IMR-90 (cell line): ENCODE measurements around the gene CDCA4. TPM values are rescaled to one million over a fixed set of nuclear protein-coding genes. Genes with fewer than 3 reads are reported as not detected.

Source experiments
- ATAC-seq: fragments of 200-7000 bp; cut with Tn5 transposase; 2 replicates; pipeline ENCODE4 v1.9.1; 2020; ENCODE audit warnings: low read depth, mild to moderate bottlenecking, moderate library complexity
- BruUV-seq: library from RNA; stranded (reverse); fragments of 400-500 nt; replicated peaks from 2 replicates; lab custom pipeline; 2021; lab: Mats Ljungman, UMichigan
- CTCF ChIA-PET: fragments of 300-600 bp; formaldehyde crosslinking; extraction: SDS; loops from one replicate; lab custom pipeline; 2021; ENCODE audit warnings: antibody characterized with exemption; lab: Yijun Ruan, JAX
- POLR2A ChIA-PET: fragments of 300-600 bp; sonication (Branson Sonifier 250); formaldehyde crosslinking; loops from one replicate; lab custom pipeline; 2022; ENCODE audit warnings: antibody characterized with exemption; ENCODE audit not compliant: unreplicated experiment; lab: Charles Lee
- DNase-seq: peaks from one replicate; pipeline ENCODE4 v3.0.0; 2013
- H2AFZ ChIP-seq: replicated peaks from 2 replicates; pipeline ENCODE3; 2013; ENCODE audit warnings: low read length, mild to moderate bottlenecking; ENCODE audit not compliant: poor library complexity
- H2AK5ac ChIP-seq: 2 replicates; pipeline ENCODE4 v1.6.1; 2013; ENCODE audit warnings: low read depth, low read length, inconsistent platforms
- H2AK9ac ChIP-seq: replicated peaks from 2 replicates; pipeline ENCODE3; 2013; ENCODE audit warnings: mild to moderate bottlenecking, low read depth, low read length, moderate library complexity; ENCODE audit not compliant: poor library complexity
- H2BK120ac ChIP-seq: 2 replicates; pipeline ENCODE4 v1.6.1; 2013; ENCODE audit warnings: low read depth, low read length, inconsistent platforms
- H2BK15ac ChIP-seq: 3 replicates; pipeline ENCODE4 v1.6.1; 2013; ENCODE audit warnings: low read depth, low read length, inconsistent platforms
- H2BK20ac ChIP-seq: 2 replicates; pipeline ENCODE4 v1.6.1; 2013; ENCODE audit warnings: low read depth, mild to moderate bottlenecking, inconsistent platforms, low read length, moderate library complexity
- H2BK5ac ChIP-seq: 2 replicates; pipeline ENCODE4 v1.6.1; 2013; ENCODE audit warnings: mild to moderate bottlenecking, low read depth, low read length, inconsistent platforms; ENCODE audit not compliant: poor library complexity, severe bottlenecking
- H3K14ac ChIP-seq: replicated peaks from 2 replicates; pipeline ENCODE4 v1.6.1; 2013; ENCODE audit warnings: low read depth, low read length, inconsistent platforms
- H3K18ac ChIP-seq: 2 replicates; pipeline ENCODE4 v1.6.1; 2013; ENCODE audit warnings: low read depth, low read length, control low read depth
- H3K23ac ChIP-seq: 2 replicates; pipeline ENCODE4 v1.6.1; 2013; ENCODE audit warnings: low read depth, low read length, inconsistent platforms
- H3K27ac ChIP-seq: 2 replicates; pipeline ENCODE4 v1.5.1; 2013; ENCODE audit warnings: mild to moderate bottlenecking, control low read depth, low read length; ENCODE audit not compliant: insufficient read depth
- H3K27me3 ChIP-seq: 2 replicates; pipeline ENCODE4 v1.6.1; 2013; ENCODE audit warnings: low read length; ENCODE audit not compliant: control insufficient read depth, insufficient read depth
- H3K36me3 ChIP-seq: 2 replicates; pipeline ENCODE4 v1.6.1; 2013; ENCODE audit warnings: low read length, mixed read lengths; ENCODE audit not compliant: control insufficient read depth, insufficient read depth
- H3K4ac ChIP-seq: 2 replicates; pipeline ENCODE4 v1.6.1; 2013; ENCODE audit warnings: low read depth, low read length, inconsistent platforms
- H3K4me1 ChIP-seq: 2 replicates; pipeline ENCODE4 v1.6.1; 2013; ENCODE audit warnings: low read length, mixed read lengths; ENCODE audit not compliant: control insufficient read depth, insufficient read depth
- H3K4me2 ChIP-seq: 2 replicates; pipeline ENCODE4 v1.6.1; 2013; ENCODE audit warnings: low read depth, mild to moderate bottlenecking, control low read depth, low read length, moderate library complexity
- H3K4me3 ChIP-seq: 2 replicates; pipeline ENCODE4 v1.5.1; 2013; ENCODE audit warnings: low read depth, mild to moderate bottlenecking, control low read depth, low read length, moderate library complexity; ENCODE audit not compliant: insufficient read depth
- H3K56ac ChIP-seq: 2 replicates; pipeline ENCODE4 v1.6.1; 2013; ENCODE audit warnings: low read length, inconsistent platforms; ENCODE audit not compliant: insufficient read depth; ENCODE audit errors: extremely low read depth
- H3K79me1 ChIP-seq, 2 experiments: 2 replicates each; pipeline ENCODE4 v1.6.1; 2013; ENCODE audit warnings: low read length in 2 of 2, inconsistent platforms in 1 of 2, low read depth in 1 of 2
- H3K9ac ChIP-seq: 2 replicates; pipeline ENCODE4 v1.6.1; 2013; ENCODE audit warnings: low read depth, low read length, control low read depth
- H3K9me1 ChIP-seq: 2 replicates; pipeline ENCODE4 v1.6.1; 2013; ENCODE audit warnings: low read length, inconsistent platforms; ENCODE audit not compliant: insufficient read depth
- H3K9me3 ChIP-seq: 2 replicates; pipeline ENCODE4 v1.6.1; 2013; ENCODE audit warnings: low read length; ENCODE audit not compliant: control insufficient read depth, insufficient read depth
- H4K20me1 ChIP-seq: 2 replicates; pipeline ENCODE4 v1.6.1; 2013; ENCODE audit warnings: low read length, inconsistent platforms; ENCODE audit not compliant: insufficient read depth
- H4K5ac ChIP-seq: 2 replicates; pipeline ENCODE4 v1.6.1; 2013; ENCODE audit warnings: mild to moderate bottlenecking, low read depth, low read length, control low read depth
- H4K8ac ChIP-seq, 2 experiments: 2 replicates each; pipeline ENCODE4 v1.6.1; 2013; ENCODE audit warnings: low read depth in 2 of 2, low read length in 2 of 2, control low read depth in 1 of 2, inconsistent platforms in 1 of 2
- H4K91ac ChIP-seq: 2 replicates; pipeline ENCODE4 v1.6.1; 2013; ENCODE audit warnings: low read depth, low read length, inconsistent platforms; ENCODE audit not compliant: insufficient read depth
- CHD1 ChIP-seq: IDR thresholded peaks from 2 replicates; pipeline ENCODE4 v1.6.1; 2012; ENCODE audit warnings: low read depth, low read length, improper control_type of control experiment
- CTCF ChIP-seq: conservative IDR thresholded peaks from 2 replicates; pipeline ENCODE4 v1.5.1; 2012; ENCODE audit warnings: mild to moderate bottlenecking, low read depth, low read length, improper control_type of control experiment
- ELK1 ChIP-seq: fragments of 150-350 bp; IDR thresholded peaks from 2 replicates; pipeline ENCODE4 v1.6.1; 2016; ENCODE audit warnings: low read depth, mild to moderate bottlenecking, low read length, moderate library complexity, borderline replicate concordance
- FOS ChIP-seq: fragments of 150-350 bp; IDR thresholded peaks from 2 replicates; pipeline ENCODE4 v1.6.1; 2016; ENCODE audit warnings: low read depth, low read length
- MAFK ChIP-seq: IDR thresholded peaks from 2 replicates; pipeline ENCODE4 v1.6.1; 2012; ENCODE audit warnings: low read depth, low read length, improper control_type of control experiment
- NFE2L2 ChIP-seq: fragments of 150-350 bp; IDR thresholded peaks from 2 replicates; pipeline ENCODE4 v1.6.1; 2016; ENCODE audit warnings: low read depth, mild to moderate bottlenecking, low read length
- RAD21 ChIP-seq: IDR thresholded peaks from 2 replicates; pipeline ENCODE4 v1.6.1; 2012; ENCODE audit warnings: low read length, improper control_type of control experiment
- RCOR1 ChIP-seq: IDR thresholded peaks from 2 replicates; pipeline ENCODE4 v1.6.1; 2012; ENCODE audit warnings: mild to moderate bottlenecking, low read length, improper control_type of control experiment; ENCODE audit not compliant: insufficient replicate concordance
- RFX5 ChIP-seq: IDR thresholded peaks from 2 replicates; pipeline ENCODE4 v1.8.0; 2012; ENCODE audit warnings: low read depth, mild to moderate bottlenecking, low read length, moderate library complexity
- SMC3 ChIP-seq: fragments of 150-350 bp; IDR thresholded peaks from 2 replicates; pipeline ENCODE4 v1.6.1; 2016; ENCODE audit warnings: low read depth, mild to moderate bottlenecking, antibody characterized with exemption, low read length, moderate library complexity
- USF2 ChIP-seq: fragments of 150-350 bp; IDR thresholded peaks from 2 replicates; pipeline ENCODE4 v1.6.1; 2017; ENCODE audit warnings: mild to moderate bottlenecking, antibody characterized with exemption, low read length, low read depth
- WGBS, 2 experiments: methylation state at CpG; one replicate each; pipeline versions ENCODE4 v1.1.5 to v1.1.7; 2013; ENCODE audit warnings: missing lambda C conversion rate in 2 of 2; ENCODE audit not compliant: insufficient read length in 1 of 2; ENCODE audit errors: extremely low coverage in 2 of 2; 5-methylcytosine and 5-hydroxymethylcytosine counted together
- dilution Hi-C: fragments of 300-500 bp; cut with HindIII; formaldehyde crosslinking; loops from one replicate; pipeline ENCODE4 v1.14.3; 2018; ENCODE audit warnings: low sequenced_read_pairs; ENCODE audit not compliant: unreplicated experiment
- in situ Hi-C: fragments of 300-500 bp; cut with MboI; formaldehyde crosslinking; loops from 3 replicates; pipeline ENCODE4 v1.14.3; 2019; ENCODE audit warnings: low sequenced_read_pairs, inconsistent platforms, mixed read lengths
- intact Hi-C: fragments of 100-400 bp; cut with micrococcal nuclease; formaldehyde crosslinking; loops from 2 replicates; pipeline ENCODE4 v1.10.0; 2022
- polyA plus RNA-seq, 3 experiments: library from polyadenylated mRNA; depleted of rRNA; stranded (reverse); fragments of >200 nt; gene quantifications; 2 replicates each; pipeline ENCODE4 v1.2.3, GENCODE V29; 2012; ENCODE audit warnings: low replicate concordance in 1 of 3
- total RNA-seq: library from RNA; depleted of rRNA; stranded (reverse); fragments of >200 nt; gene quantifications from 2 replicates; pipeline ENCODE4 v1.2.3, GENCODE V29; 2012

CDCA4 gene
- total and polyA plus RNA-seq, 2 of the 4 experiments (the other 2 are of a cell fraction), result 17.7 to 18.6 TPM

- in situ Hi-C loops, result no loop called here
- H3K14ac ChIP-seq, result no peak overlapping the region
- peaks cover 30% of the 10 kb centered on the region for H3K4me1 ChIP-seq
- H4K20me1 ChIP-seq, result peaks cover 77% of the 10 kb centered on the region
- no peak overlapping the region for H3K4me2 ChIP-seq
- peaks cover 10% of the 10 kb centered on the region for H3K36me3 ChIP-seq
- no peak overlapping the region for H2BK5ac ChIP-seq
- 100% methylated on average over 1 of the region's 6 CpGs; no CpG with 5 or more reads in 1 of the 2 experiments for WGBS, 2 experiments
- no peaks in the 10 kb centered on the region for H3K27me3 ChIP-seq
- no peak overlapping the region for H3K4ac ChIP-seq
- H3K79me1 ChIP-seq, result peaks cover 3 to 44% of the 10 kb centered on the region in 2 experiments; a peak in 3 of 4 replicates
- ATAC-seq, result no peak
- CTCF ChIA-PET, result no interaction called here
- peak overlapping the region; percentile 60; the same call in 1 of the 2 replicates for H3K23ac ChIP-seq
- H2AK5ac ChIP-seq, result 0 out of 2 replicates have a peak overlapping the region, but pooled peaks have one; percentile 24
- H2AFZ ChIP-seq, result no peak overlapping the region
- POLR2A ChIA-PET, result no interaction called here
- H4K91ac ChIP-seq, result no peak overlapping the region
- H3K18ac ChIP-seq, result no peak overlapping the region
- DNase-seq, result no peak
- dilution Hi-C loops, result no loop called here
- no peak overlapping the region for H2AK9ac ChIP-seq
- intact Hi-C loops, result no loop called here
- H3K9ac ChIP-seq, result no peak overlapping the region
- no peaks in the 10 kb centered on the region for H3K9me3 ChIP-seq
- H4K8ac ChIP-seq, result no peak overlapping the region
- peaks cover 30% of the 10 kb centered on the region for H3K9me1 ChIP-seq
- no peak for TF ChIP-seq USF2
- TF ChIP-seq SMC3, result no peak
- no peak for TF ChIP-seq ELK1
- TF ChIP-seq FOS, result no peak
- TF ChIP-seq NFE2L2, result no peak
- TF ChIP-seq RAD21, result no peak
- no peak for TF ChIP-seq RCOR1
- TF ChIP-seq MAFK, result no peak
- TF ChIP-seq CHD1, result no peak
- no peak for TF ChIP-seq CTCF
- no peak for TF ChIP-seq RFX5
- H3K4me3 ChIP-seq, result no peak overlapping the region
- BruUV-seq, result no TSS peak
- no peak overlapping the region for H3K56ac ChIP-seq
- no peak overlapping the region for H2BK120ac ChIP-seq
- H3K27ac ChIP-seq, result no peak overlapping the region
- H2BK20ac ChIP-seq, result no peak overlapping the region
- no peak overlapping the region for H2BK15ac ChIP-seq
- no peak overlapping the region for H4K5ac ChIP-seq
Measured at GRCh38 chr14:105015905-105016304, 5.0 kb downstream of the CDCA4 start.
